GM10248 (cell line): Measurements from ENCODE around the gene CADPS2.

Source experiments
- CTCF ChIA-PET: fragments of 300-600 bp; sonication (Branson Sonifier 250); formaldehyde crosslinking; extraction: SDS; loops from one replicate; lab custom pipeline; 2021; ENCODE audit warnings: antibody characterized with exemption; lab: Yijun Ruan, JAX
- POLR2A ChIA-PET: fragments of 350-650 bp; sonication (Branson Sonifier 250); formaldehyde crosslinking; extraction: SDS; loops from one replicate; lab custom pipeline; 2020; ENCODE audit warnings: antibody characterized with exemption; lab: Yijun Ruan, JAX
- DNase-seq: peaks from one replicate; pipeline ENCODE4 v3.0.0; 2012; ENCODE audit errors: extremely low spot score
- CTCF ChIP-seq: IDR thresholded peaks from 2 replicates; pipeline ENCODE4 v1.5.1; 2012; ENCODE audit warnings: mild to moderate bottlenecking, low read depth; ENCODE audit errors: extremely low read depth, missing control alignments, control extremely low read depth

CADPS2 gene

GRCh38 chr7:122901250-122901649 is 15.0 kb upstream of the CADPS2 start:
- POLR2A ChIA-PET, result no interaction called here
- no peak for DNase-seq
- CTCF ChIA-PET, result interaction anchor here (1.2 kb wide), 1 partner anchor 12 kb away, joined by 3 read pairs; no protein-coding TSS in a partner anchor
- no peak for TF ChIP-seq CTCF

GRCh38 chr7:122896509-122896908 is 10.2 kb upstream of the CADPS2 start:
- ChIA-PET CTCF (no interaction called here), POLR2A (no interaction called here)
- DNase-seq, result no peak
- TF ChIP-seq CTCF, result no peak

- no peak for DNase-seq
- CTCF ChIA-PET, result interaction anchor here (0.9 kb wide), 1 partner anchor 13 kb away, joined by 3 read pairs; no protein-coding TSS in a partner anchor
- POLR2A ChIA-PET, result no interaction called here
- TF ChIP-seq CTCF, result no peak
Measured at GRCh38 chr7:122893486-122893885, 7.2 kb upstream of the CADPS2 start.

- ChIA-PET POLR2A (no interaction called here), CTCF (no interaction called here)
- no peak for DNase-seq
- no peak for TF ChIP-seq CTCF
Measured at GRCh38 chr7:122889116-122889515, 2.9 kb upstream of the CADPS2 start.

GRCh38 chr7:122887848-122888247 is 1.6 kb upstream of the CADPS2 start:
- CTCF ChIA-PET, result interaction anchor here (0.9 to 1.1 kb wide), 2 partner anchors 37 to 479 kb away, joined by 3 read pairs; no protein-coding TSS in a partner anchor
- POLR2A ChIA-PET, result no interaction called here
- no peak for TF ChIP-seq CTCF
- DNase-seq, result no peak

- ChIA-PET CTCF (interaction anchor here (0.9 to 1.1 kb wide), 2 partner anchors 37 to 479 kb away, joined by 3 read pairs; no protein-coding TSS in a partner anchor), POLR2A (no interaction called here)
Measured at GRCh38 chr7:122887198-122887597, 938 bp upstream of the CADPS2 start.

More at GRCh38 chr7:122887198-122887597, 938 bp upstream of the CADPS2 start:
- no peak for TF ChIP-seq CTCF
- peak; percentile 14 for DNase-seq
